Lower leg skin (tissue), 3 donors: ENCODE results near the gene CD59.

Experiments
- POLR2A ChIP-seq, 2 donors: fragments of 450-650 bp; IDR thresholded peaks; one replicate each; pipeline ENCODE4 v1.6.1; 2016 to 2017; ENCODE audit warnings: antibody characterized with exemption in 2 of 2, mild to moderate bottlenecking in 1 of 2, moderate library complexity in 1 of 2
- TF ChIP-seq, protein P1 (sequence below), 3 donors: fragments of 450-650 bp; IDR thresholded peaks; one replicate each; pipeline ENCODE4 v1.5.1; 2016; ENCODE audit warnings: antibody characterized with exemption in 3 of 3, mild to moderate bottlenecking in 3 of 3, moderate library complexity in 2 of 3

DNA sequence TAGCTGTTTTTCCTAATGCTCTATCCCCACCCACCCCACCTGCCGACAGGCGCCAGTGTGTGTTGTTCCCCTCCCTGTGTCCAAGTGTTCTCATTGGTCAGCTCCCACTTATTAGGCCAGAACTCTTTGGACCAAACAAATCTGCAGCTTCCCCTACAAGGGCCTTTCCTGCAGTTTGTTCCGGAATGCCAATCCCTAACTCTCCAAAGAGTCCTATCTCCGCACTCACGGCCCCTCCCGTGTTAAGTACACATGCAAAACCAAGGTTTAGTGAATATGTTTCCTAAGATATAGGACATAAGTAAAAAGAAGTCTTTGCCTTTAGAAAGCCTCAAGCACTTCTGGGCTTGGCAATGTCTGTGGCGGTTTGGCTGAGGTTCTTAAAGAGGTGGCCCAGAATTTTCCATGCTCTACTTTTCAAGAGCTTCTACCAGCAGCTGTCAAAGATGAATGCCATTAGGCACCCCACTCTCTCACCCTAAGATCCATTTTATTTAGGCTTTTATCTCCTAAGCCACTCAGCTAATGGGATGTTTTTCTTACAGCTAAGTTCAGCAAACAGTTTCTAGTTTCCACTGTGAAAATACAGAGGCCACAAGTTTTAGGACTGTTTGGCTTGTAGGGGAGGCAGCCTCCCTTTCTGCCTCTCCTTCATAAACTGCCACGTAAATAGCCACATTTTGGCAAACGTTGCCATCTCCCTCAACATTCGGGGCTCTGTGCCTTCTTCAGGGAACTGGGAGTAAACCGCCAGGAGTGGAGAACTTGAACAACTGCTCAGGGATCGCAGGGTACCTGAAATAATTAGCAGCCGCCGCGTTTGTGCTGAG is 1.6 kb downstream of the CD59 start:
- TF ChIP-seq, protein P1, sequence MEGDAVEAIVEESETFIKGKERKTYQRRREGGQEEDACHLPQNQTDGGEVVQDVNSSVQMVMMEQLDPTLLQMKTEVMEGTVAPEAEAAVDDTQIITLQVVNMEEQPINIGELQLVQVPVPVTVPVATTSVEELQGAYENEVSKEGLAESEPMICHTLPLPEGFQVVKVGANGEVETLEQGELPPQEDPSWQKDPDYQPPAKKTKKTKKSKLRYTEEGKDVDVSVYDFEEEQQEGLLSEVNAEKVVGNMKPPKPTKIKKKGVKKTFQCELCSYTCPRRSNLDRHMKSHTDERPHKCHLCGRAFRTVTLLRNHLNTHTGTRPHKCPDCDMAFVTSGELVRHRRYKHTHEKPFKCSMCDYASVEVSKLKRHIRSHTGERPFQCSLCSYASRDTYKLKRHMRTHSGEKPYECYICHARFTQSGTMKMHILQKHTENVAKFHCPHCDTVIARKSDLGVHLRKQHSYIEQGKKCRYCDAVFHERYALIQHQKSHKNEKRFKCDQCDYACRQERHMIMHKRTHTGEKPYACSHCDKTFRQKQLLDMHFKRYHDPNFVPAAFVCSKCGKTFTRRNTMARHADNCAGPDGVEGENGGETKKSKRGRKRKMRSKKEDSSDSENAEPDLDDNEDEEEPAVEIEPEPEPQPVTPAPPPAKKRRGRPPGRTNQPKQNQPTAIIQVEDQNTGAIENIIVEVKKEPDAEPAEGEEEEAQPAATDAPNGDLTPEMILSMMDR (IDR thresholded peaks at IDR 0.05) = no peak
- TF ChIP-seq POLR2A (IDR thresholded peaks at IDR 0.05) = no peak
